Measurements from ENCODE around the gene HOXB13.

Gene HOXB13

GRCh38 chr17:48731355-48731754 lies 2.8 kb upstream of the HOXB13 start:
- no peak for TF ChIP-seq RAD21 (IDR thresholded peaks at IDR 0.05; ENCODE audit: low read depth)
- TF ChIP-seq TAF1 (IDR thresholded peaks at IDR 0.05; ENCODE audit: low read depth) = no peak
- TF ChIP-seq EP300 (IDR thresholded peaks at IDR 0.05; ENCODE audit: borderline replicate concordance) = no peak
- no peak for TF ChIP-seq TEAD4 (IDR thresholded peaks at IDR 0.05)
- no peak for TF ChIP-seq NFIC (IDR thresholded peaks at IDR 0.05)
- no peak for TF ChIP-seq TCF12 (IDR thresholded peaks at IDR 0.05; ENCODE audit: low read depth)
- no peak for TF ChIP-seq CREB1 (IDR thresholded peaks at IDR 0.05; ENCODE audit: low read depth)
- no peak for TF ChIP-seq REST (IDR thresholded peaks at IDR 0.05; ENCODE audit: low read depth)
- TF ChIP-seq EGR1 (IDR thresholded peaks at IDR 0.05) = no peak
- no peak for TF ChIP-seq ZBTB7A (IDR thresholded peaks at IDR 0.05; ENCODE audit: low read depth)
- TF ChIP-seq YY1 (IDR thresholded peaks at IDR 0.05; ENCODE audit: low read depth) = no peak
- TF ChIP-seq MAX (IDR thresholded peaks at IDR 0.05) = no peak
- no peak for TF ChIP-seq USF1 (IDR thresholded peaks at IDR 0.05)
- TF ChIP-seq CEBPB (IDR thresholded peaks at IDR 0.05) = no peak
- TF ChIP-seq FOXM1 (IDR thresholded peaks at IDR 0.05; ENCODE audit: borderline replicate concordance, low read depth) = no peak

GRCh38 chr17:48730240-48730550 lies 1.6 kb upstream of the HOXB13 start:
- no peak for TF ChIP-seq CEBPB (IDR thresholded peaks at IDR 0.05)
- TF ChIP-seq CREB1 (IDR thresholded peaks at IDR 0.05; ENCODE audit: low read depth) = no peak
- no peak for TF ChIP-seq EP300 (IDR thresholded peaks at IDR 0.05; ENCODE audit: borderline replicate concordance)
- TF ChIP-seq ZBTB7A (IDR thresholded peaks at IDR 0.05; ENCODE audit: low read depth) = no peak
- TF ChIP-seq YY1 (IDR thresholded peaks at IDR 0.05; ENCODE audit: low read depth) = no peak
- TF ChIP-seq USF1 (IDR thresholded peaks at IDR 0.05) = no peak

GRCh38 chr17:48729335-48730239 lies 1.0 kb upstream of the HOXB13 start:
- TF ChIP-seq REST (IDR thresholded peaks at IDR 0.05; ENCODE audit: low read depth) (no peak), TAF1 (IDR thresholded peaks at IDR 0.05; ENCODE audit: low read depth) (no peak)

- no peak for TF ChIP-seq CREB1 (IDR thresholded peaks at IDR 0.05; ENCODE audit: low read depth)
- TF ChIP-seq REST (IDR thresholded peaks at IDR 0.05; ENCODE audit: low read depth) = no peak
- no peak for TF ChIP-seq YY1 (IDR thresholded peaks at IDR 0.05; ENCODE audit: low read depth)
- no peak for TF ChIP-seq RAD21 (IDR thresholded peaks at IDR 0.05; ENCODE audit: low read depth)
- no peak for TF ChIP-seq EP300 (IDR thresholded peaks at IDR 0.05; ENCODE audit: borderline replicate concordance)
- TF ChIP-seq ZBTB7A (IDR thresholded peaks at IDR 0.05; ENCODE audit: low read depth) = no peak
- TF ChIP-seq TCF12 (IDR thresholded peaks at IDR 0.05; ENCODE audit: low read depth) = no peak
- TF ChIP-seq MAX (IDR thresholded peaks at IDR 0.05) = no peak
- no peak for TF ChIP-seq FOXM1 (IDR thresholded peaks at IDR 0.05; ENCODE audit: borderline replicate concordance, low read depth)
- TF ChIP-seq CEBPB (IDR thresholded peaks at IDR 0.05) = no peak
- no peak for TF ChIP-seq NFIC (IDR thresholded peaks at IDR 0.05)
- no peak for TF ChIP-seq EGR1 (IDR thresholded peaks at IDR 0.05)
Measured at GRCh38 chr17:48727415-48728175, 955 bp downstream of the HOXB13 start.
